Trophoblast cell (in vitro differentiated cells and primary cell): Measurements from ENCODE around the gene HHAT.

Experiments used
- DNase-seq, 2 donors: peaks; one replicate each; pipeline ENCODE4 v3.0.0-alpha.2; 2016
- H2AFZ ChIP-seq: 2 replicates; pipeline ENCODE4 v1.6.1; 2013; ENCODE audit warnings: low read length, moderate library complexity, mild to moderate bottlenecking; ENCODE audit not compliant: insufficient read depth, poor library complexity
- H2AK5ac ChIP-seq: 2 replicates; pipeline ENCODE4 v1.6.1; 2013; ENCODE audit warnings: mild to moderate bottlenecking, low read length
- H2BK120ac ChIP-seq: 2 replicates; pipeline ENCODE4 v1.6.1; 2013; ENCODE audit warnings: low read length, mild to moderate bottlenecking, moderate library complexity; ENCODE audit not compliant: insufficient read depth, poor library complexity
- H2BK12ac ChIP-seq: 2 replicates; pipeline ENCODE4 v1.6.1; 2013; ENCODE audit warnings: mild to moderate bottlenecking, low read length, moderate library complexity
- H2BK5ac ChIP-seq: 2 replicates; pipeline ENCODE4 v1.6.1; 2013; ENCODE audit warnings: low read length, low read depth, moderate library complexity, mild to moderate bottlenecking; ENCODE audit not compliant: poor library complexity
- H3K14ac ChIP-seq: 2 replicates; pipeline ENCODE4 v1.6.1; 2013; ENCODE audit warnings: mild to moderate bottlenecking, low read length
- H3K18ac ChIP-seq: 2 replicates; pipeline ENCODE4 v1.6.1; 2013; ENCODE audit warnings: mild to moderate bottlenecking, low read length
- H3K23ac ChIP-seq: 2 replicates; pipeline ENCODE4 v1.6.1; 2013; ENCODE audit warnings: low read length
- H3K27ac ChIP-seq: 2 replicates; pipeline ENCODE4 v1.5.1; 2013; ENCODE audit warnings: low read depth, mild to moderate bottlenecking, inconsistent platforms, low read length, moderate library complexity
- H3K27me3 ChIP-seq: 2 replicates; pipeline ENCODE4 v1.6.1; 2013; ENCODE audit warnings: inconsistent platforms, mild to moderate bottlenecking, low read length, moderate library complexity; ENCODE audit not compliant: insufficient read depth
- H3K36me3 ChIP-seq, 2 experiments: 1 replicate in 1 of 2; 2 replicates in 1 of 2; pipeline ENCODE4 v1.6.1; 2013; ENCODE audit warnings: low read length in 2 of 2, mild to moderate bottlenecking in 2 of 2, moderate library complexity in 1 of 2; ENCODE audit not compliant: insufficient read depth in 2 of 2, control insufficient read depth in 1 of 2
- H3K4ac ChIP-seq: 2 replicates; pipeline ENCODE4 v1.6.1; 2013; ENCODE audit warnings: low read depth, mild to moderate bottlenecking, low read length, moderate library complexity
- H3K4me1 ChIP-seq, 2 experiments: 1 replicate in 1 of 2; 2 replicates in 1 of 2; pipeline ENCODE4 v1.6.1; 2013; ENCODE audit warnings: low read length in 2 of 2, mild to moderate bottlenecking in 2 of 2, moderate library complexity in 1 of 2; ENCODE audit not compliant: insufficient read depth in 2 of 2, control insufficient read depth in 1 of 2
- H3K4me2 ChIP-seq: 2 replicates; pipeline ENCODE4 v1.6.1; 2013; ENCODE audit warnings: inconsistent platforms, mild to moderate bottlenecking, low read length, moderate library complexity
- H3K4me3 ChIP-seq: 2 replicates; pipeline ENCODE4 v1.5.1; 2013; ENCODE audit warnings: mild to moderate bottlenecking, low read depth, low read length, inconsistent platforms
- H3K79me1 ChIP-seq: one replicate; pipeline ENCODE4 v1.6.1; 2013; ENCODE audit warnings: low read length
- H3K79me2 ChIP-seq: 2 replicates; pipeline ENCODE4 v1.6.1; 2013; ENCODE audit warnings: low read length, mild to moderate bottlenecking; ENCODE audit not compliant: control insufficient read depth, insufficient read depth, poor library complexity
- H3K9ac ChIP-seq: 2 replicates; pipeline ENCODE4 v1.6.1; 2013; ENCODE audit warnings: mild to moderate bottlenecking, low read length
- H3K9me3 ChIP-seq: 2 replicates; pipeline ENCODE4 v1.6.1; 2013; ENCODE audit warnings: low read depth, mild to moderate bottlenecking, control low read depth, inconsistent platforms, low read length; ENCODE audit not compliant: insufficient read depth
- H4K12ac ChIP-seq: 2 replicates; pipeline ENCODE4 v1.6.1; 2013; ENCODE audit warnings: low read depth, mild to moderate bottlenecking, low read length, moderate library complexity
- H4K8ac ChIP-seq: 2 replicates; pipeline ENCODE4 v1.6.1; 2013; ENCODE audit warnings: low read depth, mild to moderate bottlenecking, low read length, moderate library complexity
- H4K91ac ChIP-seq: one replicate; pipeline ENCODE4 v1.6.1; 2013; ENCODE audit warnings: low read depth, mild to moderate bottlenecking, low read length, moderate library complexity
- WGBS: extraction: QIAGEN DNeasy Blood & Tissue Kit; methylation state at CpG from one replicate; pipeline ENCODE4 v1.1.7; 2013; ENCODE audit warnings: missing lambda C conversion rate; ENCODE audit not compliant: insufficient read length, insufficient coverage; ENCODE audit errors: extremely low coverage; 5-methylcytosine and 5-hydroxymethylcytosine counted together

The HHAT gene

GRCh38 chr1:210339500-210339899, 10.8 kb downstream of the HHAT start:
- Histone ChIP-seq H3K79me1 (no peaks in the 10 kb centered on the region), H2BK120ac (no peak overlapping the region), H3K4ac (no peak overlapping the region), H3K27ac (no peak overlapping the region), H3K79me2 (no peaks in the 10 kb centered on the region), H3K4me2 (no peak overlapping the region), H3K9me3 (no peaks in the 10 kb centered on the region), H4K91ac (no peak overlapping the region), H3K4me3 (no peak overlapping the region), H3K36me3 (no peaks in the 10 kb centered on the region), H3K9ac (no peak overlapping the region), H2AFZ (no peak overlapping the region), H2BK12ac (no peak overlapping the region), H4K8ac (no peak overlapping the region), H3K4me1 (peaks cover 0 to 3% of the 10 kb centered on the region in 2 experiments), H3K27me3 (no peaks in the 10 kb centered on the region), H4K12ac (no peak overlapping the region), H2BK5ac (no peak overlapping the region), H3K23ac (no peak overlapping the region), H2AK5ac (no peak overlapping the region), H3K14ac (no peak overlapping the region), H3K18ac (no peak overlapping the region)
- WGBS: no CpG with 5 or more reads among the region's 2 CpGs
- DNase-seq: no peak

GRCh38 chr1:210340311-210340710, 11.6 kb downstream of the HHAT start:
- no peaks in the 10 kb centered on the region for H3K79me2 ChIP-seq
- H3K27ac ChIP-seq: no peak overlapping the region

GRCh38 chr1:210340841-210341240, 12.1 kb downstream of the HHAT start:
- no peak overlapping the region for H3K4ac ChIP-seq
- no peaks in the 10 kb centered on the region for H3K9me3 ChIP-seq
- H2AFZ ChIP-seq: no peak overlapping the region
- H2BK120ac ChIP-seq: no peak overlapping the region
- no peaks in the 10 kb centered on the region for H3K79me2 ChIP-seq
- no CpG with 5 or more reads among the region's 2 CpGs for WGBS
- H3K9ac ChIP-seq: no peak overlapping the region
- no peak overlapping the region for H2BK12ac ChIP-seq
- H3K4me1 ChIP-seq: peaks cover 0 to 3% of the 10 kb centered on the region in 2 experiments
- no peak overlapping the region for H3K27ac ChIP-seq
- H3K14ac ChIP-seq: no peak overlapping the region
- H3K23ac ChIP-seq: no peak overlapping the region
- no peak overlapping the region for H3K4me3 ChIP-seq
- H3K36me3 ChIP-seq: no peaks in the 10 kb centered on the region
- no peak overlapping the region for H2BK5ac ChIP-seq
- no peak overlapping the region for H4K91ac ChIP-seq
- H4K12ac ChIP-seq: no peak overlapping the region
- H3K18ac ChIP-seq: no peak overlapping the region
- H2AK5ac ChIP-seq: no peak overlapping the region
- no peak for DNase-seq
- no peak overlapping the region for H4K8ac ChIP-seq
- H3K4me2 ChIP-seq: no peak overlapping the region
- H3K79me1 ChIP-seq: no peaks in the 10 kb centered on the region
- no peaks in the 10 kb centered on the region for H3K27me3 ChIP-seq

More at GRCh38 chr1:210340311-210340710, 11.6 kb downstream of the HHAT start:
- Histone ChIP-seq H3K14ac (no peak overlapping the region), H4K8ac (no peak overlapping the region), H3K4ac (no peak overlapping the region), H2AK5ac (no peak overlapping the region), H3K18ac (no peak overlapping the region), H3K4me2 (no peak overlapping the region), H3K36me3 (no peaks in the 10 kb centered on the region), H2AFZ (no peak overlapping the region), H3K4me3 (no peak overlapping the region), H2BK12ac (no peak overlapping the region), H3K9me3 (no peaks in the 10 kb centered on the region), H3K4me1 (peaks cover 0 to 3% of the 10 kb centered on the region in 2 experiments), H3K23ac (no peak overlapping the region), H3K9ac (no peak overlapping the region), H4K91ac (no peak overlapping the region), H4K12ac (no peak overlapping the region), H2BK5ac (no peak overlapping the region), H3K79me1 (no peaks in the 10 kb centered on the region), H2BK120ac (no peak overlapping the region), H3K27me3 (no peaks in the 10 kb centered on the region)
- DNase-seq: no peak
- no CpG with 5 or more reads among the region's 3 CpGs for WGBS

DNA sequence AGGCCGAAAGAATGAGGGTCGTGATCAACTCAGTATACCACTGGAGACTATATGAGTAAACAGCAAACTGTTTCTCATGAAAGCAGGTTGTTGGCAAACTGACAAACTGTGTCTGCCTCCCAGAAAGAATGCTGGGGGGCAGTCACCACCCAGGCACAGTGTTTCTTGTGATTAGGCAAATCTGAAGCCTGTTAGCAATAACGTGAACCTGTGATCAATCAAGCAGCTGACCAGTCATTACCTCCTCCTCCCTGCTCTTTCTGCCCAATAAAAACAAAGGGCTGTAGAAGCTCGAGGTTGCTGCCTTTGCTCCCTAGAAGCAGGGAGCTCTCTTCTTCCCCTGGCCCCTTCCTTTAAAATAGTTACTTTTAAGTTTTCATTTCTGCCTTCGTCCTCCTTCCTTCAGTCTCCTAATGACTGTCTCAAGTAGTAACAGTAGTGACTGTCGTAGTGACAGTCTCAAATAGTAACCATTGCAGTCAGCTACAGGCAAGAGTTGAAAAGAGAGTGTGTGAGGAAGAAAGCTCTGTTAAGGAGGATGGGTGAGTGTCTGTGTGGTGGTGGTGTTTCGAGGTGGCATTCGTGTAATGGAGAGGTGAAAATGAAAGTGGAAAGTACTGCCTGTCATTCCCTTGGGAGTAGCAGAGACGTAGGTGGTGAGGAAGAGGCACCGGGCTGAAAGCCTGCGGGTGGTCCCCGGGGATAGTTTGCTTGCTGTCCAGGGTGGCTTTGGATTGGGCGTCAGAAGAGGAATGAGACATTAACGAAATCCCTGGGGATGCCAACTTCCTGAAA, 14.5 kb downstream of the HHAT start:
- H3K79me2 ChIP-seq: no peaks in the 10 kb centered on the region
- no peak overlapping the region for H3K27ac ChIP-seq
- no peak overlapping the region for H2BK120ac ChIP-seq
- no peak overlapping the region for H2AK5ac ChIP-seq
- no peak overlapping the region for H2BK12ac ChIP-seq
- no peak overlapping the region for H3K14ac ChIP-seq
- no peak overlapping the region for H4K12ac ChIP-seq
- no peak overlapping the region for H3K9ac ChIP-seq
- H3K9me3 ChIP-seq: no peaks in the 10 kb centered on the region
- H3K27me3 ChIP-seq: no peaks in the 10 kb centered on the region
- H3K23ac ChIP-seq: no peak overlapping the region
- WGBS: no CpG with 5 or more reads among the region's 14 CpGs
- H2BK5ac ChIP-seq: no peak overlapping the region
- no peak overlapping the region for H2AFZ ChIP-seq
- H3K36me3 ChIP-seq: no peaks in the 10 kb centered on the region
- no peak for DNase-seq
- H4K8ac ChIP-seq: no peak overlapping the region
- H3K4ac ChIP-seq: no peak overlapping the region
- H3K4me2 ChIP-seq: no peak overlapping the region
- H3K4me1 ChIP-seq: peaks cover 0 to 3% of the 10 kb centered on the region in 2 experiments
- H3K18ac ChIP-seq: no peak overlapping the region
- H3K4me3 ChIP-seq: no peak overlapping the region
- no peak overlapping the region for H4K91ac ChIP-seq
- no peaks in the 10 kb centered on the region for H3K79me1 ChIP-seq
